G401.6 (cell line): ENCODE measurements around the gene FABP1.

Experiments used
- FAIRE-seq: peaks from 2 replicates; lab custom pipeline; 2012; peaks lifted over from hg19 to GRCh38; lab: Jason Lieb, UNC

FABP1 gene

DNA sequence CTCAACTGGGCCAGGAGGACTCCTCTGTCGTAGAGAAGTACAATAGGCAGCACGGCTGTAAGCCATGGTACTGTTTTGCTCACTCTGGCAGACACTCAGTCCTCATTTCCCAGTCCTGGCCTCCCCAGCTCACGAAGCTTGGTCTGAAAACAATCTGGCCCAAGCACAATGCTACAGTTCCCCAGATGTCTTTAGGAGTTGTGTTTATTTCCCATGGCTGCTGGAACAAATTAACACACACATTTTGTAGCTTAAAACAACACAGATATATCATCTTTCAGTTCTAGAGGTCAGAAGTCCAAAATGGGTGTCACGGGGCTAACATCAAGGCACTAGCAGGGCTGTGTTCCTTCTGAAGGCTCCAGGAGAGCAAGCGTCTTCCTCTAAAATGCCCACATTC is 13.0 kb downstream of the FABP1 start:
- no peak for FAIRE-seq

- no peak for FAIRE-seq
Observed at GRCh38 chr2:88113069-88113468, 14.8 kb downstream of the FABP1 start.

DNA sequence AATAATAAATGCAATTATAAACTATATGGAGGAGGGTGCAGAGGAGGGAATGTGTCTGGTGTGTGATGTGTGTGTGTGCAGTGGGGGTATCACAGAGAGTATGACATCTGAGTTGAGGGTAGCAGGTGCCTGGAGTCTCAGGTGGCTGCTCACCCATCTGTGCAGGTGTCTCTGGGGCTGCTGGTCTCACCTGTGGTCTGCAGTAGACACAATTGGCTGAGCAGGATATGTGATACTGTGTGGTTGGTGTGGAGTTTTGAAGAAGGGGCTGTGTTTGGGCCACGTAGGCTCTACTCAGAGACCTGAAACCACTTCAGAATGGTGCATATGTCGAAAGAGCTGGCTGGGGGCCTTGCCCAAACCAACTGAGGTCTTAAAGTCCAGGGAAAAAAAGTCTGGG is 17.0 kb downstream of the FABP1 start:
- no peak for FAIRE-seq

DNA sequence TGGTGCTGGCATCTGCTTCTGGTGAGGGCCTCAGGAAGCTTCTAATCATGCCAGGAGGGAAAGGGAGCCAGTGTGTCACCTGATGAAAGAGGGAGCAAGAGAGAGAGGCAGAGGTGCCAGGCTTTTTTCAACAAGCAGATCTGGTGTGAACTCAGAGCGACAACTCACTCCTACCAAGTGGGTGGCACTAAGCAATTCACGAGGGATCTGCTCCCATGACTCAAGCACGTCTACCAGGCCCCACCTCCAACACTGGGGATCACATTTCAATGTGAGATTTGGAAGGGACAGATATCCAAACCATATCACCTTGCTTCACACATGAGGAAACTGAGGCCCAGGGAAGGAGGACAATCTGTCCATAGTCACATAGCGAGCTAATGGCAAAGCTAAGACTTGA is 19.1 kb downstream of the FABP1 start:
- FAIRE-seq = no peak

GRCh38 chr2:88100489-88100858 is 27.4 kb downstream of the FABP1 start:
- no peak for FAIRE-seq

- FAIRE-seq = no peak
Observed at GRCh38 chr2:88099798-88100488, 27.9 kb downstream of the FABP1 start.

GRCh38 chr2:88098558-88098900 is 29.3 kb downstream of the FABP1 start:
- no peak for FAIRE-seq

DNA sequence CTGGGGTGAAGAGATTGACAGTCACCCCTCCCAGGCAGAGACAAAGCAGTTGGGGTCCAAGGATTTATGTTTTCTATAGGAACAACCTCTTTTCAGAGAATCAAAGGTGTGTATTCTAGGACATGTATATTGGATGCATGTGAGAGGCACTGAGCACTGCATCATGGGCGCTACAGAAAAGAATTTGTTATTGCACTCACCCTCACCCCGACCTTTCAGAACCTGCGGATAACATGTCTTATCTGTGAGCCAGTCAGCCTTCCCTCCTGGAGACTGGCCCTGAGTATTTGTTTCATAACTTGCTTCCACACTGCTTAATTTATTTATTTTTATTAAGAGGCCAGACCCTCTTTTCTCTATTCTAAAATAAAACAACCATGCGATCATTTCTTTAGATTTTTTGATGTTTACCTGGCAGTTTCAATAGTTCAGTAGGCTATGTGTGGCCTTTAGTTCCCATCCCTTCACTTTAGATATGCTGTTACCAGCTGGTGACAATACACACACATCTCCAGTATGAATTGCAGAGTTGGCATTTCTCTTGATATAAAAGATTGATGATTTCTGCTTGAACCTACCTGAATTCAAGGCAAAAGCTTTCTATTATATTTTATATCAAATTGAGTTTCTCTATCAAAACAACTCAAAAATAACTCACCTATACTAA is 29.8 kb downstream of the FABP1 start:
- no peak for FAIRE-seq

- FAIRE-seq = no peak
Observed at GRCh38 chr2:88097192-88097591, 30.7 kb downstream of the FABP1 start.

GRCh38 chr2:88096708-88097107 is 31.2 kb downstream of the FABP1 start:
- no peak for FAIRE-seq

GRCh38 chr2:88095022-88095421 is 32.8 kb downstream of the FABP1 start:
- FAIRE-seq = no peak

GRCh38 chr2:88092773-88093172 is 35.1 kb downstream of the FABP1 start:
- no peak for FAIRE-seq

- FAIRE-seq = no peak
Observed at GRCh38 chr2:88091943-88092342, 35.9 kb downstream of the FABP1 start.

GRCh38 chr2:88090446-88091283 is 37.2 kb downstream of the FABP1 start:
- FAIRE-seq = no peak

DNA sequence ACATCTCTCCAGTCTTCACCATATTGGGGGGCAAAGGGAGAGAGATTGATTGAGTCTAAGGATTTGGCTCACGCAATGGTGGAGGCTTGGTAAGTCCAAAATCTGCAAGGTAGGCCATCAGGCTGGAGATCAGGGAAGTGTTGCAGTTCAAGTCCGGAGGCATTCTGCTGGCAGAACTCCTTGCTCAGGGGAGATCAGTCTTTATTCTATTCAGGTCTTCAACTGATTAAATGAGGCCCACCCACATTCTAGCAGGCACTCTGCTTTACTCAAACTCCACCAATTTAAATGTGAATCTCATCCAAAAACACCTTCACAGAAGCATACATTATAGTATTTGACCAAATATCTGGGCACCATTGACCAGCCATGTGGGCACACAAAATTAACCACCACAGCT is 38.9 kb downstream of the FABP1 start:
- no peak for FAIRE-seq

- FAIRE-seq = no peak
Observed at GRCh38 chr2:88087763-88088162, 40.1 kb downstream of the FABP1 start.

DNA sequence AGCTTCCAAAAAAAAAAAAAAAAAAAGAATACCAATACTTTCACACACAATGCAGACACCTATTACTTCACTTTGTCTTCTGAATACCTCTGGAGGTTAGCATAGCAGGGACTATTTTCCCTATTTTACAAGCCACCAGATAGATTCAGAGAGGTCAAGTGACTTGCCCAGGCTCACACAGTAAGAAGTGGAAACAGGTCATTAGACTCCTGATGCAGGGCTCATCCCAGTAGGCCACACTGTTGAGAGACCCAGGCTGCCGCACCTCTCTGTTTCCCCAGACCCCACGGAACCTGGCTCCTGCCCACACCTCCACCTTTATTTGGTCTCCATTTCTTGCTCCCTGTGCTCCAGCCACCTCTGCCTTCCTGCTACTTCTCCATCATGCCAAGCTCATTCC is 40.8 kb downstream of the FABP1 start:
- no peak for FAIRE-seq

- no peak for FAIRE-seq
Observed at GRCh38 chr2:88086401-88086800, 41.5 kb downstream of the FABP1 start.

DNA sequence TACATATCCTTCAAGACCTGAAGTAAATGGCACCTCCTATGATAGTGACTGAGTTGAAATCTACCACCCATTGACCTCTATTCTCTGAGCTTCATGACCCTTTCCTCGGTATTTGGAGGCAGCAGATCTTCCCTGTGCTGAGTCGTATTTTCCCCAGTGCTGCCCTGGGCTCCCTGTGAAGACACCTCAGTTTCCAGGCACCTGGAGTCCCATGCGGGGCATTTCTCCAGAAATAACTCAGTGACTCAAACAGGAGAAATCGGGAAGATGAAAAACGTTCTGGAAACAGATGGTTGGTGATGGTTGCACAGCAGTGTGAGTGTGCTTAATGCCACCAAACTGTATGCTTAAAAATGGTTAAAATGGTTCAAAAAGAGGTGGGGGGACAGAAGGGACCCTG is 42.3 kb downstream of the FABP1 start:
- no peak for FAIRE-seq

DNA sequence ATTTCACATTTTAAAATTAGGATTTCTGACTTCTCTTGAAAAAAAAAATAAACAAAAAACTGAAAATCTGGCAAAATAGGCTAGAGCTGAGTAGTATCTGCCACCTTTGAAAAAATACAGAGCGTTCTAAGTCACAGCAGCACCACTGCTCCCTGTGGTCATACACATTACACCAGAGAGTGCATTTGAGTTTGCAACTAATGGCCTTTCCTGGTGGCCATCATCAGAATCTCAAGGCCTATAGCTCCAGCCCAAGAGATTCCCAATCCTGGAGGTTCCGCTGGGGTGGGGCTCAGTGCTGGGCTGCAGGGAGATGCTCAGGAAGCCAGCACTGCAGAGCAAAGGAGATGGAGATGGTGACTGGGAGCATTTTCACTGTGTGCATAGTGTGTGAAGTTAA is 42.8 kb downstream of the FABP1 start:
- no peak for FAIRE-seq

GRCh38 chr2:88082781-88083180 is 45.1 kb downstream of the FABP1 start:
- FAIRE-seq = no peak

DNA sequence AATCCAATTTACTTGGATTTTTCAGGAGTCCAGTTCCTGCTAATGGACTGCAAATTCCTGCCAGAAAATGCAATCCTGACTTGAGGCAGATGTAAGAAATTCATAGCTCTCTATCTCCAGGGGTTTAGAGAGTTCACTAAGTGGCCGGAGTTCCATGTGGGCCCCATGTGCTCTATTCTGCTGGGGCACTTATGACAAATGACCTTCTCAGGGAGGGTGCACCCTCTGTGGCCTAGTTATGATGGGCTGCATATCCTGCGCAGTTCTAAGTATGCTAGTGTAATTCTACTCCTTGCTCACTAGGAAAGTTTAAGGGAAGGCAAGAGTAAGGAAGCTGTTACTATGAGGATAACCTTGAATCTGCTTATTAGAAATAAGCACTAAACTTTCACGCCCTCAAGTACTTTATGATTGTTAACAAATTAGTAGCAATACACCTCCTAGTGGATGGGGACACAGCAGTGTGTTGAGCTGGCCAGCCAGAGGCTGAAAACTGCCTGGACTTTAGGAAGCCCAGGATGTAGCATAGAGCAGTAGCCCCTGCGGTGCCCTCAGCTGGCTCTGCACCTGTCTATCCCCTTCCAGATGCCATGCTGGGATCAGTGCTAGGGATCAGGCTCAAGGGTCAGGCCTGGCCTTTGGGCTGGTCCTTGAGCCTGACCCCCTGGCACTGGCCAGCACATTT is 45.8 kb downstream of the FABP1 start:
- FAIRE-seq = no peak

DNA sequence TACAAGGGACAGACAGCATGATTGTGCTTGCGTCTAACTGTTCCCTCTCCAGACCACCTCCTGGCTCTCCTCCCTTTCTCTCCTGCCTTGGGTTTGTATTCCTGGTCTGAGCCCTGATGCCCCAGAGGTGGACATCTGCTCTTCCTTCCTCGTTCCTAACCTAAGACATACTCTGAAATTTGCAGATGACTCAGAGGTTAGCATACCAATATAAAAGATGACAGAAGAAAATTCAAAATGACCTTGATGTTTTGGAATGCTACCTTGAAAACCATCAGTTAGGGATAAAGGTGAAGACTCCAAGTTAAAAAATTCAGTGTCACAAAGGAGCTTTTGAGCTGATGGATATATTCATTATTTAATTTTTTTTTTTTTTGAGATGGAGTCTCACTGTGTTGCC is 47.3 kb downstream of the FABP1 start:
- FAIRE-seq = no peak
